Measurements from ENCODE around the gene HYAL2.

HYAL2 gene

DNA sequence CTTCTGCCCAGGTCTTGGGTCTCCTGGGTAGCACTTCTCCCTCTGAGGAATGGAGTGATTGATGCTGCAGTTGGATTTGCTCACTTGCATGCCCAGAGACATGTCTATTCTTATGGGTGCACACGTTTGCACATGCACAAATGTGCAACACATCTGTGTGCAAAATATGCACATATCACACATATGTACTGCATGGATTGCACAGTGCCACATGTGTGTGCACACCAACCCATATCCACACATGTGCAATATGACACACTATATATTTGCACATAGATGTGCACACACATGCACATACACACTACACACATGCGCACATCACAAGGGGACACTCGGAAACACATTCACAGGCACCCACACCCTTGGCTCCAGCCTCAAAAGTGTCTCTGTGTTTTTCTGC lies 54.3 kb downstream of the HYAL2 start:
- DNase-seq: no peak
